ENCODE measurements around the gene MYH11.
A peak's percentile ranks its signal among the peaks of the same experiment; 100 is the strongest.
"Not testable (repeated sequence)": the region's sequence is repeated elsewhere in the genome, so short reads cannot be mapped to it uniquely, and the experiment has no call there.

Gene MYH11

DNA sequence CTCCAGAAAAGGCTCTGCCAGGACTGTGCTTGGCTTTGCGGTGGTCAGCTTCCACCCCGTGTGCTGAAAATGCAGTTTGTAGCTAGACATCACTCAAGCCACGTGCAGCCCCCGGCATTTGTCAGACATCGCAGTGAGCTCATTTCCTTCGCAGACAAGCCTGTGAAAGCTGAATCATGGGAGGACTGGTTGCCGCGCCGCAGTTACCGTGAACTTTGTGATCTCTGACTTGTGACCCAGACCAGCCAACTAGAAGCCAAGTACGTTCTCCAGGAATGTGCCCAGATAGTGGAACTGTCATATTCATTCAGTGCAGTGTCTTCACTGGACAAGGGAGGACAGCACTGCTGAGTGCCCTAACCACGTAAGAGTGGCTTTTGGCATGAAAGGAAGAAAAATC is 148.7 kb downstream of the MYH11 start:
- no peak for DNase-seq
- in situ Hi-C loops (cut with HindIII; ENCODE audit: low pct_ligation_motif_present, low pct_unique_long_range_greater_than_20kb, low sequenced_read_pairs) = no loop called here

GRCh38 chr16:15707332-15707731 is 149.5 kb downstream of the MYH11 start:
- DNase-seq = no peak
- in situ Hi-C loops (cut with HindIII; ENCODE audit: low pct_ligation_motif_present, low pct_unique_long_range_greater_than_20kb, low sequenced_read_pairs) = no loop called here

DNA sequence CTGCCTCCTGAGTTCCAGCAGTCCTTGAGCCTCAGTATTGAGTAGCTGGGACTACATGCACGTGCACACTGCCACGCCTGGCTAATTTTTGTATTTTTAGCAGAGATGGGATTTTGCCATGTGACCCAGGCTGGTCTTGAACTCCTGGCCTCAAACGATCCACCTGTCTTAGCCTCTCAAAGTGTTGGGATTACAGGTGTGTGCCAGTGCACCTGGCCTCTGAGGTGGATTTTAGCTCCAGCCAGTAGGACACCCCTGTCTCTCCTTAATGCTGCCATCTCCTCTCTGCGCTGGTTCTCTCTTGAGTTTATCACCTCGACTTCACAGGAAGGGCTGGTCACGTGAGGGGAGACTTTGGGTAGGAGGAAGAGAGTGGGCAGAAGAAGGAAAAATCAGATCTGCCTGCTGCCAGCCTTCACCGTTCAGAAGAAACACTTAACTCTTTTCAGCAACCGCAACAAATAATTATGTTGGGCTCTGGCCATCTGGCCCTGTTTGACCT is 151.7 kb downstream of the MYH11 start:
- in situ Hi-C loops (cut with HindIII; ENCODE audit: low pct_ligation_motif_present, low pct_unique_long_range_greater_than_20kb, low sequenced_read_pairs) = no loop called here

DNA sequence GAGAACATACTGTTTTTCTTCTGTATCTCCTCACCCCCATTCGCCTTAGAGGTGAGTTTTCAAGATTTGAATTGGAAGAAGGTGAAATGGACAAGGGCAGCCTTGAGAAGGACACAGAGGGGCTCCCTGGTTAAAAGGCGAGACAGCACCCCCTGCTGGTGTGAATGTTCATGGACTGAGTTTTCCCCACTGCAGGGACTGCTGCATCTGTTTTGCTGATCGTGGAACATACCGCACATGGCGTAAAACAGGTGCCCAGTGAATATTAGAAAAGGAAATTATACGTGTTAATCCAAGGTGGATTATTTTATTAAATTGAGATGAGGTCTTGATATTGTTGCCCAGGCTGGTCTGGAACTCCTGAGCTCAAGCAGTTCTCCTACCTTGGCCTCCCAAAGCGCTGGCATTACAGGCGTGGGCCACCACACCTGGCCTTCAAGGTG is 152.3 kb downstream of the MYH11 start:
- DNase-seq = peak; percentile 69
- in situ Hi-C loops (cut with HindIII; ENCODE audit: low pct_ligation_motif_present, low pct_unique_long_range_greater_than_20kb, low sequenced_read_pairs) = no loop called here

More for the DNA sequence above, 151.7 kb downstream of the MYH11 start:
- DNase-seq = no peak

DNA sequence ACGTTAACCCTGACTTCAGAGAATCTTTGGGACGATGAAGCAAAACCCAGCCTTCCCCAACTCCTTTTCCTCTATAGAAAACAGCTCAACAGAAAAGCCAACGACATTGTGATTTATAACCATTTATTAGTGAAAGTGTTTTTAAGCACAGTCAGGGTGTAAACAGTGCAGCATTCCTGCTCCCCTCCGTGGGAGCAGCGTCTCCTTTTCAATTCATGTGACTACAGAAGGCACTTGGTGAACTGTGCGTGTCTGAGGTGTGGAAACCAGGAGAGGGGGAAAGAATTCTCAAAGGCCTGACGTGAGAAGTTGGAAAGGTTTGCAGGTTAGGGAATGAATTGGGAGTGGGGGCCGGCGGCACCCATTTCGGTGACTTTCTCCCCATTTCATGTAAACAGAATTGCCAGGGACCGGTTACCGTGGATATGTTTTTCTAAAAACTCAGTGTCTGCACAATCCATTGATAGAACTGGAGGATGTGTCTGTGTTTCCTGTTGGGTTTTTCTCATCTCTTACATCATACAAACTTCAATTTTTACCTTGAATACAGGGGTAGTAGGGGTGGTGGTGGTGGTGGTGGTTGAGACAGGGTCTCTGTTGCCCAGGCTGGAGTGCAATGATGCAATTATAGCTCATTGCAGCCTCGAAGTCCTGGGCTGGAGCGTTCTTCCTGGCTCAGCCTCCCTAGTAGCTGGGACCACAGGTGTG is 153.6 kb downstream of the MYH11 start:
- in situ Hi-C loops (cut with HindIII; ENCODE audit: low pct_ligation_motif_present, low pct_unique_long_range_greater_than_20kb, low sequenced_read_pairs) = no loop called here
- no peak for DNase-seq

- in situ Hi-C loops (cut with HindIII; ENCODE audit: low pct_ligation_motif_present, low pct_unique_long_range_greater_than_20kb, low sequenced_read_pairs) = no loop called here
- DNase-seq = no peak
These were observed 154.6 kb downstream of the MYH11 start for GRCh38 chr16:15701975-15702970.

GRCh38 chr16:15701367-15701766 is 155.5 kb downstream of the MYH11 start:
- no peak for DNase-seq
- in situ Hi-C loops (cut with HindIII; ENCODE audit: low pct_ligation_motif_present, low pct_unique_long_range_greater_than_20kb, low sequenced_read_pairs) = no loop called here

GRCh38 chr16:15699819-15700218 is 157.0 kb downstream of the MYH11 start:
- no peak for DNase-seq
- in situ Hi-C loops (cut with HindIII; ENCODE audit: low pct_ligation_motif_present, low pct_unique_long_range_greater_than_20kb, low sequenced_read_pairs) = no loop called here

GRCh38 chr16:15694499-15694898 is 162.3 kb downstream of the MYH11 start:
- in situ Hi-C loops (cut with HindIII; ENCODE audit: low pct_ligation_motif_present, low pct_unique_long_range_greater_than_20kb, low sequenced_read_pairs) = no loop called here
- DNase-seq = no peak

GRCh38 chr16:15692508-15692907 is 164.3 kb downstream of the MYH11 start:
- DNase-seq; in situ Hi-C loops (cut with HindIII; ENCODE audit: low pct_ligation_motif_present, low pct_unique_long_range_greater_than_20kb, low sequenced_read_pairs): not testable (repeated sequence)

DNA sequence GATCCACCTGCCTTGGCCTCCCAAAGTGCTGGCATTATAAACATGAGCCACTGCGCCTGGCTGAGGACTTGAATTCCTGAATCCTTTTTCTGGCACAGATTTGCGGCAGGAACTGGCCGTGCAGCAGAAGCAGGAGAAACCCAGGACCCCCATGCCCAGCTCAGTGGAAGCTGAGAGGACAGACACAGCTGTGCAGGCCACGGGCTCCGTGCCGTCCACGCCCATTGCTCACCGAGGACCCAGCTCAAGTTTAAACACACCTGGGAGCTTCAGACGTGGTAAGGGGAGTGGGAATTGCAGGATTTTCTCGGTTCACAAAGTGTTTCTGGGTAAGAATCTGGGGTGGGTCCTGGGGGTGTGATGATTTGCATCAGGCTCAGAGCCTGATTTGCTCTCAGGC is 165.8 kb downstream of the MYH11 start:
- DNase-seq = no peak
- in situ Hi-C loops (cut with HindIII; ENCODE audit: low pct_ligation_motif_present, low pct_unique_long_range_greater_than_20kb, low sequenced_read_pairs) = no loop called here

GRCh38 chr16:15690296-15690695 is 166.5 kb downstream of the MYH11 start:
- no peak for DNase-seq
- in situ Hi-C loops (cut with HindIII; ENCODE audit: low pct_ligation_motif_present, low pct_unique_long_range_greater_than_20kb, low sequenced_read_pairs) = no loop called here

- in situ Hi-C loops (cut with HindIII; ENCODE audit: low pct_ligation_motif_present, low pct_unique_long_range_greater_than_20kb, low sequenced_read_pairs) = no loop called here
- no peak for DNase-seq
These were observed 167.5 kb downstream of the MYH11 start for GRCh38 chr16:15689290-15689689.

- no peak for DNase-seq
- in situ Hi-C loops (cut with HindIII; ENCODE audit: low pct_ligation_motif_present, low pct_unique_long_range_greater_than_20kb, low sequenced_read_pairs) = no loop called here
These were observed 170.5 kb downstream of the MYH11 start for GRCh38 chr16:15686287-15686686.

DNA sequence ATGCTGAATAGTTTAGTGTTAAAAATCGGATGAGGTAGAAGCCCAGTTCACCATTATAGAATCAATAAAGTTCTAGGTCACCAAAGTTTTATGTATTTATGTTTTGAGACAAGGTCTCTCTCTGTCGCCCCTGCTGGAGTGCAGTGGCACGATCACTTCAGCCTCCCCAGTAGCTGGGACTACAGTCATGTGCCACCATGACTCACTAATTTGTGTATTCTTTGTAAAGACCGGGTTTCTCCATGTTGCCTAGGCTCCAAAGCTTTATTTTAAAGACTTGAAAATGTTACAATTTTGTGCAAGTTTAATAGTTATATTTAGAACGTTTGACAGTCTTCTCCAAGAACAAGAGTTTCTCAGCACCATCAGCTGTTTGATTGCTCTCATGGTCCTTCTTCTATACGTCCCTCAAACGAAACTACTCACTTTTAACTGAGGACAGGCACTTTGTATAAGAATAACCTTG is 174.7 kb downstream of the MYH11 start:
- peak; percentile 88 for DNase-seq

GRCh38 chr16:15677447-15677846 is 179.4 kb downstream of the MYH11 start:
- in situ Hi-C loops (cut with HindIII; ENCODE audit: low pct_ligation_motif_present, low pct_unique_long_range_greater_than_20kb, low sequenced_read_pairs) = no loop called here
- DNase-seq = no peak

More for the DNA sequence above, 174.7 kb downstream of the MYH11 start:
- in situ Hi-C loops (cut with HindIII; ENCODE audit: low pct_ligation_motif_present, low pct_unique_long_range_greater_than_20kb, low sequenced_read_pairs) = no loop called here

GRCh38 chr16:15676506-15676905 is 180.3 kb downstream of the MYH11 start:
- in situ Hi-C loops (cut with HindIII; ENCODE audit: low pct_ligation_motif_present, low pct_unique_long_range_greater_than_20kb, low sequenced_read_pairs) = no loop called here
- no peak for DNase-seq

- no peak for DNase-seq
- in situ Hi-C loops (cut with HindIII; ENCODE audit: low pct_ligation_motif_present, low pct_unique_long_range_greater_than_20kb, low sequenced_read_pairs) = no loop called here
These were observed 182.3 kb downstream of the MYH11 start for GRCh38 chr16:15674571-15674970.

DNA sequence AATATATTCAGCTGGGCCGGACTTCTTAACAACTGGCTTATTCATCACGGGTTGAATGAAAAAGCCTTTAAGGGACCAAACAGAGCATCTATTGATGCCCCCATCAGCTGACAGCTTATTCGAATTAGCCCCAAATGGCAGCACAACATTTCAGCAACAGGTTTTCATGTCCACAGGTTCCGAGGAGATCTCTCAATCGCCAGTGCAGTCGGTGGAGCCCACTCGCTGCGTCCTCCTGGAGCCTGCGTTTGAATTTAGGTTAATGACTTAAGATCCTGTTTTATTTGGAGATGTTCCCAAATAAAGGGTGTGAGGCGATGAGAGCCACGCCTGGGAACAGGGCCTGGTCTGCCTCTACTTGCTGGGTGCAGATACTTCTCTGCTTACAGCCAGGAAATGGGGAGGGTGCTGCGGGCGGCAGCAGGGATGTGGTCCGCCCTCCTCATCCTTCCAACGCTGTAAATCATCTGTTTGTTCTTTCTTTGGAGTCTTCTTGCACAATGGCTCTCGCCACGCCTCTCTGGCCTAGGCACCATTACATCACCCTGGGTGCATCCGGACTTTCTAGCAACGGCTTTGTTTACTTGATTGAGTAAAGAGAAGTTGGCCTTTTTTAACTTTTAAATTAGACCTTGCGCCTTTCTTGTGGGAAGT is 184.2 kb downstream of the MYH11 start:
- no peak for DNase-seq
- in situ Hi-C loops (cut with HindIII; ENCODE audit: low pct_ligation_motif_present, low pct_unique_long_range_greater_than_20kb, low sequenced_read_pairs) = no loop called here
